HG02571 (cell line): ENCODE measurements around the gene CLDN7.

Experiments used
- ATAC-seq: cut with Tn5 transposase; IDR thresholded peaks from one replicate; pipeline ENCODE4 v1.9.1; 2021; ENCODE audit warnings: mild to moderate bottlenecking, moderate library complexity; ENCODE audit not compliant: unreplicated experiment

Gene CLDN7

GRCh38 chr17:7238420-7239090, 23.7 kb downstream of the CLDN7 start:
- no peak for ATAC-seq

GRCh38 chr17:7237761-7238419, 24.4 kb downstream of the CLDN7 start:
- no peak for ATAC-seq

GRCh38 chr17:7237266-7237760, 25.0 kb downstream of the CLDN7 start:
- ATAC-seq = no peak

GRCh38 chr17:7236808-7237207, 25.5 kb downstream of the CLDN7 start:
- no peak for ATAC-seq

GRCh38 chr17:7235693-7236665, 26.3 kb downstream of the CLDN7 start:
- ATAC-seq = no peak

- ATAC-seq = peak; percentile 46
Observed at GRCh38 chr17:7234083-7234951, 28.0 kb downstream of the CLDN7 start, which contains the start of gene DVL2. Gene DVL2, minus strand, starts transcription at chr17:7234517. Its CDS starts 255 bp downstream, at chr17:7234262.

- no peak for ATAC-seq
Observed at GRCh38 chr17:7233701-7234082, 28.6 kb downstream of the CLDN7 start.

- ATAC-seq = no peak
Observed at GRCh38 chr17:7232114-7232513, 30.2 kb downstream of the CLDN7 start.

- no peak for ATAC-seq
Observed at GRCh38 chr17:7229504-7229903, 32.8 kb downstream of the CLDN7 start.

- ATAC-seq = no peak
Observed at GRCh38 chr17:7228920-7229319, 33.4 kb downstream of the CLDN7 start.

GRCh38 chr17:7226721-7227710, 35.3 kb downstream of the CLDN7 start:
- ATAC-seq = no peak

GRCh38 chr17:7225711-7226331, 36.5 kb downstream of the CLDN7 start:
- no peak for ATAC-seq

GRCh38 chr17:7224661-7225111, 37.6 kb downstream of the CLDN7 start:
- no peak for ATAC-seq

GRCh38 chr17:7224110-7224509, 38.2 kb downstream of the CLDN7 start:
- no peak for ATAC-seq

GRCh38 chr17:7223375-7223774, 38.9 kb downstream of the CLDN7 start:
- ATAC-seq = no peak

GRCh38 chr17:7222972-7223292, 39.3 kb downstream of the CLDN7 start:
- ATAC-seq = no peak

- ATAC-seq = no peak
Observed at GRCh38 chr17:7222093-7222971, 39.9 kb downstream of the CLDN7 start.
